ENCODE results near the gene NAIF1. TPM values are rescaled to one million over a fixed set of nuclear protein-coding genes. Genes with fewer than 3 reads are reported as not detected.

The NAIF1 gene
- 1 to 10 TPM; 5.8 to 8.2 TPM for total RNA-seq

GRCh38 chr9:128066713-128067644 lies at the start of gene NAIF1:
Gene NAIF1, minus strand, starts transcription at chr9:128067320. Its CDS starts 219 bp downstream, at chr9:128067101.
- Histone ChIP-seq H3K4me1 (peaks cover 0 to 42% of the 10 kb centered on the region in 2 donors), H3K27ac (peak within 1 kb of the TSS; percentile 99), H3K9me3 (no peaks in the 10 kb centered on the region), H3K4me3 (peak within 1 kb of the TSS; percentile 90 to 98), H3K27me3 (no peaks in the 10 kb centered on the region), H3K36me3 (peaks cover 8% of the 10 kb centered on the region)
- TF ChIP-seq, protein P1, sequence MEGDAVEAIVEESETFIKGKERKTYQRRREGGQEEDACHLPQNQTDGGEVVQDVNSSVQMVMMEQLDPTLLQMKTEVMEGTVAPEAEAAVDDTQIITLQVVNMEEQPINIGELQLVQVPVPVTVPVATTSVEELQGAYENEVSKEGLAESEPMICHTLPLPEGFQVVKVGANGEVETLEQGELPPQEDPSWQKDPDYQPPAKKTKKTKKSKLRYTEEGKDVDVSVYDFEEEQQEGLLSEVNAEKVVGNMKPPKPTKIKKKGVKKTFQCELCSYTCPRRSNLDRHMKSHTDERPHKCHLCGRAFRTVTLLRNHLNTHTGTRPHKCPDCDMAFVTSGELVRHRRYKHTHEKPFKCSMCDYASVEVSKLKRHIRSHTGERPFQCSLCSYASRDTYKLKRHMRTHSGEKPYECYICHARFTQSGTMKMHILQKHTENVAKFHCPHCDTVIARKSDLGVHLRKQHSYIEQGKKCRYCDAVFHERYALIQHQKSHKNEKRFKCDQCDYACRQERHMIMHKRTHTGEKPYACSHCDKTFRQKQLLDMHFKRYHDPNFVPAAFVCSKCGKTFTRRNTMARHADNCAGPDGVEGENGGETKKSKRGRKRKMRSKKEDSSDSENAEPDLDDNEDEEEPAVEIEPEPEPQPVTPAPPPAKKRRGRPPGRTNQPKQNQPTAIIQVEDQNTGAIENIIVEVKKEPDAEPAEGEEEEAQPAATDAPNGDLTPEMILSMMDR (IDR thresholded peaks at IDR 0.05): no peak
- peak; percentile 99 for DNase-seq (ENCODE audit: low spot score)

- TF ChIP-seq, protein P1 (IDR thresholded peaks at IDR 0.05): no peak
- H3K9me3 ChIP-seq: no peaks in the 10 kb centered on the region
- DNase-seq (ENCODE audit: low spot score): no peak
- H3K4me1 ChIP-seq: peaks cover 0 to 5% of the 10 kb centered on the region in 2 donors
- no peak overlapping the region for H3K27ac ChIP-seq
- H3K36me3 ChIP-seq: peaks cover 28% of the 10 kb centered on the region
- H3K27me3 ChIP-seq: no peaks in the 10 kb centered on the region
- no peak overlapping the region for H3K4me3 ChIP-seq
Measured at GRCh38 chr9:128116104-128117083, 49.3 kb upstream of the NAIF1 start.

- no peaks in the 10 kb centered on the region for H3K27me3 ChIP-seq
- TF ChIP-seq, protein P1 (IDR thresholded peaks at IDR 0.05): no peak
- DNase-seq (ENCODE audit: low spot score): no peak
- H3K27ac ChIP-seq: no peak overlapping the region
- H3K9me3 ChIP-seq: no peaks in the 10 kb centered on the region
- H3K4me3 ChIP-seq: no peak overlapping the region
- peaks cover 19% of the 10 kb centered on the region for H3K36me3 ChIP-seq
- H3K4me1 ChIP-seq: peaks cover 0 to 5% of the 10 kb centered on the region in 2 donors
Measured at GRCh38 chr9:128115187-128116103, 48.3 kb upstream of the NAIF1 start.

- Histone ChIP-seq H3K4me1 (peaks cover 0 to 5% of the 10 kb centered on the region in 2 donors), H3K27ac (no peak overlapping the region), H3K36me3 (peaks cover 16% of the 10 kb centered on the region), H3K4me3 (no peak overlapping the region), H3K27me3 (no peaks in the 10 kb centered on the region), H3K9me3 (no peaks in the 10 kb centered on the region)
- no peak for DNase-seq (ENCODE audit: low spot score)
- TF ChIP-seq, protein P1 (IDR thresholded peaks at IDR 0.05): no peak
Measured at GRCh38 chr9:128114326-128115186, 47.4 kb upstream of the NAIF1 start.
